COR-L47 (cell line): Measurements from ENCODE around the gene ENO3.
"Not testable (repeated sequence)": the region's sequence is repeated elsewhere in the genome, so short reads cannot be mapped to it uniquely, and the experiment has no call there.

Source experiments
- DNase-seq: peaks from one replicate; lab custom pipeline; 2025; lab: John Stamatoyannopoulos, UW

The ENO3 gene

DNA sequence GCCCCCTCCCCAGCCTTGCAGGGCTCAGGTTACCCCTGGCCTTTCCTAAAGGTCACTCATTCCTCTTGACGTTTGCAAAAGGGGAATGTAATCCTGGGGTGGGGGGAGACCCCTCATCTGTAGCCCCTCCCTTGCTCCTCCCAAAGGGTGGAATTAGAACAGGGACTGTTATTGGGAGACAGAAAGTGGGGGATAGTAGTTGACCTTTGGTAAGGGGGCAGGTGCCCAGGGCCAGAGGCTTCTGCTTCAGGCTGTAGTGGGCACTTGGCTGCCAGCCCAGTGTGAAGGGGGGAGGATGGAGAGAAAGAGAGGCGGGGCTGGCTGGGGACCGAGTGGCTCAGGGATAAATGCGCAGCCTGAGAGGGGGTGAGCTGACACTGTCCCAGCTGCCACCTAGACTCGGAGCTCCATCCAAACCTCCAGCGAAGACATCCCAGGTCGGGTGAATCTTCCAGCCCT lies at the start of gene ENO3:
Gene ENO3 (plus strand): TSS at position 374 of the 459 bp plus-strand sequence. CDS start 711 bp downstream, outside the sequence.
- no peak for DNase-seq

DNA sequence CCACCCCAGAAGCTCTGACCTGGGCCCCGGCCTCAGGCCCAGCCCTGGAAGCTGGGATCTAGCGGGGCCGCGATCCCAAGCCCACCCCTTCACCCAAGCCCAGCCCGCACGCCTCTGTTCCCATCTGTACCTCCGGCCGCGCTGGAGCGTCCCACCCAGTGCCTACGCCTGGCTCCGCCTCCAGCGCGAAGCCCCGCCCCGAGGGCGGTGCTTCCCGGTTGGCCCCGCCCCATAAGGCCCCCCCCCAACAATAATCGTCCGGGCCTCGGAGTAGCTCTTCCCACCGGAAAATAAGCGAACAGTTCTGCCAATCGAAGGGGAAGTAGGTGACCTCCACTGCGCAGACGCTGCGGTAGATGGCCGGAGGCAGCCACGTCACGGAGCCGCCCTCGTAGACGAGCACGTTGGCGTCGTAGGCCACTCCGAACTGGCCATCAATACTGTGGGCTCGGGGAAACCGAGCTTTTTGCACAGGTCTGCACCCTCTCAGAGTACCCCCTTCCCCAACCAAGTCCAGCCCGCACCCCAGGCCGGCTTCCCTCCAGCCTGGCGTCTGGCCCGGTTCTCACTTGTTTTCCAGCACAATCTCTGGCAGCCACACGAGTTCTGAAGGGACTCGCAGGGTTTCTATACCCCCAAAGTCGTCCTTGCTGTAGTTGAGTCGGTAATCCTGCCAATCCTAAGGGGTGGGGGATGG lies 49.1 kb upstream of the ENO3 start:
- no peak for DNase-seq

DNA sequence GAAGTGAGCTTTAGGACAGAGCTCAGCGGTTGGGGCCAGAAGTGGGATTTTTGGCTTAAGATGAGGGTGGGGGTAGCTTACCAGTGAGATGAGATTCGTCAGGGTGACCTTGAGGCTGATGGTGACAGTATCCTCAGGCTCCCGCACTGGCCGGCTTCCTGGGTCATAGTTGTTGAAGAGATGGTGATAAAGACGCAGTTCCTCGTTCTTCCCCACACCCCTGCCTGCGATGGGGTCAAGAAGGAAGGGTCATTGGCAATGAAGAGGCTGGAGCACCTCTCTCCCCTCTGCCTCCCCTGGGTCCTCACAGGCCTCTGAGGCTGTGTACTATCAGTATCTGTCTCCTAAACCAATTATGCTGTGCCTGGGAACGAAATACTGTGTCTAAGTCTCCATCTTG lies 48.4 kb upstream of the ENO3 start:
- DNase-seq: no peak

DNA sequence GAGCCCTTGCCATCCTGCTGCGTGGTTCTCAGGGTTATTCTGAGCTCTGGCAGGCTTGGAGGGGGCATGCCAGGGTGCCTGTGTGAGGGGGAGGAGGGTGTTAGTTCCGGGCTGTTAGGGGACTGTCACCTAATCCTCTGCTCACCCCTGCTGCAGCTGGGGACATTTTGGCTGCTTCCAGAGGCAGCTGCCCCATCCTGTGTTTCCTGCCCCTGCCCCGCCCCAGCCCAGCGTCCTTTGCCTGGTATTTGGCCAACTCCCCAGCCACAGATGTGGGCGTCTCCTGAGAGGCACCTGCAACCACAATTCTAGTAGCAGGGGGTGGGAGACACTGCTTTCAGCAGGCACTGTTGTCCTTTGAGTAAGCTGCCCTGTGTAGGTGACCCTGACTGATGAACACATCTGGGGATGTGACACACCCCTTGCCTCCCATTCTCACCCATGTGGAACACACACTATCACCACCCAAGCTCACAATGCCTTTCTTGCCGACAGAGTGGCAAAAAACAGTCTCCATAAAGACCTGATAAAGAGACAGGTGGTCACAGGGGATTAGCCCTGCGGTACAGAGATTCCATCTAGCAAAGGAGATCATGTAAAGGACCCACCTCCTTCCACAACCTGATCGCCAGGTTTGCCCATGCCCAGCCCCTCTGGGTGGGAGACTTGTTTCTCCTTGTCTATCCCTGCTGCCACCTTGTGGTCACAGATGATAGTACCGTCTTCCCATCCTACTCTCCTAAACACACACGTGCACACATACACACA lies 47.7 kb upstream of the ENO3 start, which contains the start of gene CHRNE:
Gene CHRNE (minus strand): TSS at position 48 of the 768 bp plus-strand sequence. CDS start 35 bp downstream, at position 13.
- peak; percentile 52 for DNase-seq

DNA sequence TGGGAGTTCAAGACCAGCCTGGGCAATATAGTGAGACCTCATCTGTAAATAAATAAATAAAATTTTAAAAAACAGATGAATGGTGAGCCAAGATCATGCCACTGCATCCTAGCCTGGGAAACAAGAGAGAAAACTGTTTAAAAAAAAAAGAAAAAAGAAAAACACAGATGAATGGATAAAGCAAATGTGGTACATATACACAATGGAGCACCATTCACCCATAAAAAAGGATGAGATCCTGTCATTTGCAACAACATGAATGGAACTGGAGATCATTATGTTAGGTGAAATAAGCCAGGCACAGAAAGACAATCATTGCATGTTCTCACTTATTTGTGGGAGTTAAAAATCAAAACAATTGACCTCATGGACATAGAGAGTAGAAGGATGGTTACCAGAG lies 44.3 kb upstream of the ENO3 start:
- DNase-seq: not testable (repeated sequence)

DNA sequence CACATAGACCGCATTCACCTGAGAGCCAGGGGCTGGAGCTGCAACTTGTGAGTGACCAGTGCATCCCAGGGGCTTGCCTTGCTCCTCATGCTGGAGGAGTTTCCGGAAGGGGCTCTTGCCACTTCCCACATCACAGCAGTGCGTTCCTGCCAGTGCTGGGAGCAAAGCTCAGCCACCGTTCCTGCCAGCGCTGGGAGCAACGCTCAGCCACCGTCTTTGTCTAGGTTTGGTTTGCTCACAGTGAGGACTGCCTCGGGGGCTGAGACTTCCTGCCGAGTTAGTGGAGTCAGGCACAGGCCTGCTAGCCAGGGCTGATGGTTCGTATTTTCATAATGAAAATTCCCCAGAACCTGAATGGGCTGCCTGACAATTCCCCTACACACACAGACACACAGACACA lies 42.6 kb upstream of the ENO3 start:
- peak; percentile 21 for DNase-seq

DNA sequence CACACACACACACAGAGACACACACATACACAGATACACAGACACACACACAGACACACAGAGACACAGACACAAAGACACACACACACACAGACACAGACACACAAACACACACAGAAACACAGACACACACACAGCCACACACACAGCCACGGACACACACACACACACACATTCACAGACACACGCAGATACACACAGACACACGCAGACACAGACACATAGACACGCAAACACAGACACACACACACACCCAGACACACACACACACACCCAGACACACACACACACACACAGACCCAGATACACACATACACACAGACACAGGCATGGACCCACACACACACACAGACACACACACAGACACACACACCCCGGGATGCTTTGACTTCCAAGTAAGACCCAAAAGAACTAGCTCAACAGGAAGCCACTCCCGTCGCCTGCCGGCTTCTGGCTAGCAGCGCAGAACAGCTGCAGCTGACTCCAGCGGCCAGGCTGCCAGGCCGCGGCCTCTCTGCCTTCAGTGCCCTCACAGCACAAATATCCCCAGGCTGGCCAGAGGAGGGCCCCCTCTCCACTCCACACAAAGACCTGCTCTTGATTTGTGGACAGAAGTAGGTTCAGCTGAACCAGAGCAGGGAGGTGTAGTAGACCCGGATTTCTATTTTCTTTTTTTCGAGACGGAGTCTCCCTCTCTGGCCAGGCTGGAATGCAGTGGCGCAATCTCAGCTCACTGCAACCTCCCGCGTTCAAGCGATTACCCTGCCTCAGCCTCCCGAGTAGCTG lies 42.0 kb upstream of the ENO3 start:
- peak; percentile 46 for DNase-seq

DNA sequence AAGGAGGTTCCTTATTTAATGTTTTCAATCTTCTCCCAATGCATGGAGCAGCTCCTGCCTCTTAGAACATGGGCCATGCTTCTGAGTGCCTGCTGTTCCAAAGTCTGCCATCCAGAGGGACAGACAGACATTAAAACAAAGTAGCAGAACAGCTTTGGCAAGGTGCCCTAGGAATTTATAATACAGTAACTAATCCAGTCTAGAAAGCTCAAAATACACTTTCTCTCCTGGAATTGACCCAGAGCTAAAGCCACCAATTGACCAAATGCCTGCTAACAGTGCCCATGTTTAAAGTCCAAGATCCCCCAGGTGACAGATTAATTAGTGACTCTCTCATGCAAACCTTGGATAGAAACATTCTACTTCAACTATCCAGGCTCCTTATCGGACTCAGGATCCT lies 36.9 kb upstream of the ENO3 start:
- DNase-seq: no peak

DNA sequence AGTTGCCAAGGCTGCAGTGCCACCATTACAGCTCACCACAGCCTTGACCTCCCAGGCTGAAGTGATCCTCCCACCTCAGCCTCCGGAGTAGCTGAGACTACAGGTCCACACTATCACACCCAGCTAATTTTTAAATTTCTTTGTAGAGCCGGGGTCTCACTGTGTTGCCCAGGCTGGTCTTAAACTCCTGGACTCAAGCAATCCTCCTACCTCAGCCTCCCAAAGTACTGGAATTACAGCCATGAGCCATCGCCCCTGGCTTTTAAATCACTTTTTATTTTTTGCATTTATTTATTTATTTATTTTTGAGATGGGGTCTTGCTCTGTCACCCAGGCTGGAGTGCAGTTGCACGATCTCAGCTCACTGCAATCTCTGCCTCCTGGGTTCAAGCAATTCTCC lies 36.4 kb upstream of the ENO3 start:
- DNase-seq: not testable (repeated sequence)

DNA sequence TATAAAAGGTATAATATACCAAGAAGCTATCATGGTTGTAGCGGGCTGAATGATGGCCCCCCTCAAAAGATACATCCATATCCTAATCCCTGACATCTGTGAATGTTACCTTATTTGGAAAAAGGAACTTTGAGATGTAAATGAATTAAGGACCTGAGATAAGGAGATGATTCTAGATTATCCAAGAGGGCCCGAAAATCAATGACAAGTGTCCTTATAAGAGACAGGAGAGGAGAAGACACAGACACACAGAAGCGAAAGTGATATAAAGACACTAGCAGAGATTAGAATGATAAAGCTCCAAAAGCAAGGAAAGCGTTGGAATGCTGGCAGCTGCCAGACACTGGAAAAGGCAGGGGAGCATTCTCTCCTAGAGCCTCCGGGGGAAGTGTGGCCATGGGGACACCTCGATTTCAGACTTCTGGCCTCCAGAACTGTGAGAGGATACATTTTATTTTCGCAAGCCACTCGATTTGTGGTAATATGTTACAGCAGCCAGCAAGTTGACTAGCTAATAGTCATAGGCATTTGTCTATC lies 31.3 kb upstream of the ENO3 start:
- no peak for DNase-seq

DNA sequence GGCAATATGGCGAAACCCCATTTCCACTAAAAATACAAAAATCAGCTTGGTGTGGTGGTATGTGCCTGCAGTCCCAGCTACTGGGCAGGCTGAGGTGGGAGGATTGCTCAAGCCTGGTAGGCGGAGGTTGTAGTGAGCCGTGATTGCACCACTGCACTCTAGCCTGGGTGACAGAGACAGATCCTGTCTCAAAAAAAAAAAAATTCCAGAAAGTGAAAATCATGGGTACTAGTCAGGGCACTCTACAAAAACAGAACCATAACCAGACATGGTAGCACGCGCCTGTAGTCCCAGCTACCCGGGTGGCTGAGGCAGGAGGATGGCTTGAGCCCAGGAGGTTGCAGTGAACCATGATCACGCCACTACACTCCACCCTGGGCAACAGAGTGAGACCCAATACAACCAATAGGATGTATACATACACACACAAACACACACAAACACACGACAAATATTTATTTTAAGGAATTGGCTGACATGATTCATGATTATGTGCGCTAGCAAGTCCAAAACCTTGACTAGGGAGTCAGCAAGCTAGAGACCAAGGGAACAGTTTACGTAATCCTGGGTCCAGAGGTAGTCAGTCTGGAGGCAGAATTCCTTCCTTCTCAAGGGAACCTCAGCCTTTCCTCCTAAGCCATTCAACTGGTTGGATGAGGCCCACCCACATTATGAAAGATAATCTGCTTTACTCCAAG lies 30.4 kb upstream of the ENO3 start:
- DNase-seq: no peak

DNA sequence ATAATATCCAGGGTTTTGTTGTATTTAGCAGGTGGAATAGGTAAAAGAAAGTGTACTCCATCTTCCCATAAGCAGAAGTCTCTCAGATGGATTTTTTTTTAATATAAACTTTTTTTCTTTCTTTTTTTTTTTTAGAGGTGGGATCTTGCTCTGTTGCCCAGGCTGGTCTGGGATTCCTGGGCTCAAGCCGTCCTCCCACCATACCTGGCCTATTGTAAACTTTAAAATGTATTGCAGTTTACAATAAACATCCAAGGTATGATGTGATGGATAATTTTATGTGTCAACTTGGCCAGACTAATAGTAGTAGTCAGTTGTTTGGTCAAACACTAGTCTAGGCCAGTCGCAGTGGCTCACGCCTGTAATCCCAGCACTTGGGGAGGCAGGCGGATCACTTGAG lies 29.6 kb upstream of the ENO3 start:
- no peak for DNase-seq

DNA sequence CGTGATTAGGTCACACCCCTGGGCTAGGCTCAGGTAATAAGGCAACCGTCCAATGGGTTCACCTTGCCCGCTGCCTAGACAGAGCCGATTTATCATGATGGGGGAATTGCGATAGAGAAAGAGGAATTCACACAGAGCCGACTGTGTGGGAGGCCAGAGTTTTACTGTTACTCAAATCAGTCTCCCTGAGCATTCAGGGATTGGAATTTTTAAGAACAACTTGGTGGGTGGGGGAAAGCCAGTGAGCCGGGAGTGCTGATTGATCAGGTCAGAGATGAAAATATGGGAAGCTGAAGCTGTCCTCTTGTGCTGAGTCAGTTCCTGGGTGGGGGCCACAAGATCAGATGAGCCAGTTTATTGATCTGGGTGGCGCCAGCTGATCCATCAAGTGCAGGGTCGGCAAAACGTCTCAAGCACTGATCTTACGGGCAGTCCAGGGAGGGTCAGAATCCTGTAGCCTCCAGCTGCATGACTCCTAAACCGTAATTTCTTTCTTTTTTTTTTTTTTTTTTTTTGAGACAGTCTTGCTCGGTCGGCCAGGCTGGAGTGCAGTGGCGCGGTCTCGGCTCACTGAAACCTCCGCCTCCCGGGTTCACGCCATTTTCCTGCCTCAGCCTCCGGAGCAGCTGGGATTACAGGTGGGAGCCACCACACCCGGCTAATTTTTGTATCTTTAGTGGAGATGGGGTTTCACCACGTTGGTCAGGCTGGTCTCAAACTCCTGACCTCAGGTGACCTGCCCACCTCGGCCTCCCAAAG lies 24.2 kb upstream of the ENO3 start:
- not testable (repeated sequence) for DNase-seq

DNA sequence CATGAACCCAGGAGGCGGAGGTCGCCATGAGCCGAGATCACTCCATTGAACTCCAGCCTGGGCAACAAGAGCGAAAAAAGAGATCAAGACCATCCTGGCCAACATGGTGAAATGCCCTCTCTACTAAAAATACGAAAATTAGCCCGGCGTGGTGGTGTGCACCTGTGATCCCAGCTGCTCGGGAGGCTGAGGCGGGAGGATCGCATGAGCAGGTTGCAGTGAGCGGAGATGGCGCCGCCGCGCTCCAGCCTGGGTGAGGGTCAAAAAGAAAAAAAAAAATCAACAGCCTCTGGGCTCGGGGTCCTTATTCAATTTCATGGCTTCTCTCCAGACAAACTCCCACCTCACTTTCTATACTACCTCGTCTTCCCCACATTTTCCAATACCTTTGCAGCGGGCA lies 22.0 kb upstream of the ENO3 start:
- DNase-seq: no peak

DNA sequence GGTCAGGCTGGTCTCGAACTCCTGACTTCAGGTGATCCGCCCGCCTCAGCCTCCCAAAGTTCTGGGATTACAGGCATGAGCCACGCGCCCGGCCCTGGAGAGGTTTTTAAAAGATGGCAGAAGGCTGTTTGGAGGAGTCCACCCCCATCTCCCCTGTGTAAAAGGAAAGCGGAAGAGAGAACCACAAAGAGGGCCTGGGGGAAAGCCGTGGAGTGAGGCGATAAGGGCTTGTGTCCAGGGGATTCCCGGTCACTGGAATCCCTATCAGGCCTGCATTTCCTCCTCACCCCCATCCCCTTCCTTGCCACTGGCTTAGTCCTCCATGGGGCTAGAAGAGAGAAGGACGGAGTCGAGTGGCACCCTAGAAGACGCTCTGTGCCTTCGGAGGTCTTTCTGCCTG lies 19.0 kb upstream of the ENO3 start, which contains the start of gene GP1BA:
Gene GP1BA (plus strand): TSS at position 315 of the 400 bp plus-strand sequence. CDS start 328 bp downstream, outside the sequence.
- DNase-seq: no peak

DNA sequence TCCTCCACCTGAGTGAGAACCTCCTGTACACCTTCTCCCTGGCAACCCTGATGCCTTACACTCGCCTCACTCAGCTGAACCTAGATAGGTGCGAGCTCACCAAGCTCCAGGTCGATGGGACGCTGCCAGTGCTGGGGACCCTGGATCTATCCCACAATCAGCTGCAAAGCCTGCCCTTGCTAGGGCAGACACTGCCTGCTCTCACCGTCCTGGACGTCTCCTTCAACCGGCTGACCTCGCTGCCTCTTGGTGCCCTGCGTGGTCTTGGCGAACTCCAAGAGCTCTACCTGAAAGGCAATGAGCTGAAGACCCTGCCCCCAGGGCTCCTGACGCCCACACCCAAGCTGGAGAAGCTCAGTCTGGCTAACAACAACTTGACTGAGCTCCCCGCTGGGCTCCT lies 18.2 kb upstream of the ENO3 start:
- no peak for DNase-seq

DNA sequence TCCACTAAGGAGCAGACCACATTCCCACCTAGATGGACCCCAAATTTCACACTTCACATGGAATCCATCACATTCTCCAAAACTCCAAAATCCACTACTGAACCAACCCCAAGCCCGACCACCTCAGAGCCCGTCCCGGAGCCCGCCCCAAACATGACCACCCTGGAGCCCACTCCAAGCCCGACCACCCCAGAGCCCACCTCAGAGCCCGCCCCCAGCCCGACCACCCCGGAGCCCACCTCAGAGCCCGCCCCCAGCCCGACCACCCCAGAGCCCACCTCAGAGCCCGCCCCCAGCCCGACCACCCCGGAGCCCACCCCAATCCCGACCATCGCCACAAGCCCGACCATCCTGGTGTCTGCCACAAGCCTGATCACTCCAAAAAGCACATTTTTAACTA lies 17.3 kb upstream of the ENO3 start:
- DNase-seq: no peak

DNA sequence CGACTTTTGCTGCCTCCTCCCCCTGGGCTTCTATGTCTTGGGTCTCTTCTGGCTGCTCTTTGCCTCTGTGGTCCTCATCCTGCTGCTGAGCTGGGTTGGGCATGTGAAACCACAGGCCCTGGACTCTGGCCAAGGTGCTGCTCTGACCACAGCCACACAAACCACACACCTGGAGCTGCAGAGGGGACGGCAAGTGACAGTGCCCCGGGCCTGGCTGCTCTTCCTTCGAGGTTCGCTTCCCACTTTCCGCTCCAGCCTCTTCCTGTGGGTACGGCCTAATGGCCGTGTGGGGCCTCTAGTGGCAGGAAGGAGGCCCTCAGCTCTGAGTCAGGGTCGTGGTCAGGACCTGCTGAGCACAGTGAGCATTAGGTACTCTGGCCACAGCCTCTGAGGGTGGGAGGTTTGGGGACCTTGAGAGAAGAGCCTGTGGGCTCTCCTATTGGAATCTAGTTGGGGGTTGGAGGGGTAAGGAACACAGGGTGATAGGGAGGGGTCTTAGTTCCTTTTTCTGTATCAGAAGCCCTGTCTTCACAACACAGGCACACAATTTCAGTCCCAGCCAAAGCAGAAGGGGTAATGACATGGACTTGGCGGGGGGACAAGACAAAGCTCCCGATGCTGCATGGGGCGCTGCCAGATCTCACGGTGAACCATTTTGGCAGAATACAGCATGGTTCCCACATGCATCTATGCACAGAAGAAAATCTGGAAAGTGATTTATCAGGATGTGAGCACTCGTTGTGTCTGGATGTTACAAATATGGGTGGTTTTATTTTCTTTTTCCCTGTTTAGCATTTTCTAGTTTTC lies 16.5 kb upstream of the ENO3 start:
- no peak for DNase-seq

DNA sequence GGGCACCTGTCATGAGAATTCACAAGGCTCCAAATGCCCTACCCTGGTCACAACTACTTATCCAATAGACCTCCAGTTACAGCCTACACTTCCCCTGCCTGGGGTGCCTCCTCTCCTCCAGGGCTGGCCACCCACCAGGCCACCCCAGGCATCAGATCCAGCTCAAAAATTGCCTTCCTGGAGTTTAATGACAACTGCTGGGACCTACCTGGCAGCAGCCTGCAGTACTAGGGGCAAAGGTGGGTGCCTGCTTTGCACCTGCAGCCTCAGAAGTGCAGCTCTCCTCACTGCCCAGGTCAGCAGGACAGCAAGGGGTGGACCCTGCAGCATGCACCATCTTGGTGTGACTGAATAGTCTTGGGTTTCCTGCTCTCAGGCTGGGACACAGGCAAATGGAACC lies 15.3 kb upstream of the ENO3 start:
- no peak for DNase-seq

DNA sequence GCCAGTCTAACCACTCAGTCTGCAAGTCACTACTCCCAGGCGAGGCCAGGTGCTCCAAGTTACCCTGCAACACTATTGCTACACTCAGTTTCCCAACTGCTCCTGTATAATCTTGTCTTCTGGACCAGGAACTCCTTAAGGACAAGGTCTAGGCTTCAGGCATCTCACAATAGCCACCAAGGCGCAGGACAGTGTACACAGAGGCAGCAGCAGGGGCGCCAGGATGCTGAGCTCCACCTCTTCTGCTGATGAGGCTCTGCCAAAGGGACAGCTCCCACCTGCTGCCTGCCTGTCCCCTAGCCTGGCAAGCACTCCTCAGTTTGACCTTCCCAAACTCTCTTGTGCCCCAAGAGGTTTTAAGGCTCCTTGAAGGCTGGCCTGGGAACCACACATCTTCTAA lies 14.5 kb upstream of the ENO3 start:
- no peak for DNase-seq
